HUES48 (cell line): ENCODE measurements around the gene TCEA3.

Experiments
- H3K27ac ChIP-seq: one replicate; pipeline ENCODE4 v1.7.0; 2013; ENCODE audit warnings: low read depth, low read length, inconsistent platforms
- H3K27me3 ChIP-seq: 2 replicates; pipeline ENCODE4 v1.6.1; 2013; ENCODE audit warnings: mild to moderate bottlenecking, low read length; ENCODE audit not compliant: control insufficient read depth, insufficient read depth
- H3K36me3 ChIP-seq: 2 replicates; pipeline ENCODE4 v1.6.1; 2013; ENCODE audit warnings: low read length; ENCODE audit not compliant: control insufficient read depth, insufficient read depth
- H3K4me1 ChIP-seq: 2 replicates; pipeline ENCODE4 v1.6.1; 2013; ENCODE audit warnings: mild to moderate bottlenecking, low read length; ENCODE audit not compliant: control insufficient read depth, insufficient read depth
- H3K4me3 ChIP-seq: 2 replicates; pipeline ENCODE4 v1.5.1; 2013; ENCODE audit warnings: mild to moderate bottlenecking, low read depth, low read length
- H3K9ac ChIP-seq: 2 replicates; pipeline ENCODE4 v1.6.1; 2013; ENCODE audit warnings: mild to moderate bottlenecking, low read depth, low read length, moderate library complexity
- H3K9me3 ChIP-seq: 2 replicates; pipeline ENCODE4 v1.6.1; 2013; ENCODE audit warnings: low read length; ENCODE audit not compliant: control insufficient read depth, insufficient read depth

The TCEA3 gene

DNA sequence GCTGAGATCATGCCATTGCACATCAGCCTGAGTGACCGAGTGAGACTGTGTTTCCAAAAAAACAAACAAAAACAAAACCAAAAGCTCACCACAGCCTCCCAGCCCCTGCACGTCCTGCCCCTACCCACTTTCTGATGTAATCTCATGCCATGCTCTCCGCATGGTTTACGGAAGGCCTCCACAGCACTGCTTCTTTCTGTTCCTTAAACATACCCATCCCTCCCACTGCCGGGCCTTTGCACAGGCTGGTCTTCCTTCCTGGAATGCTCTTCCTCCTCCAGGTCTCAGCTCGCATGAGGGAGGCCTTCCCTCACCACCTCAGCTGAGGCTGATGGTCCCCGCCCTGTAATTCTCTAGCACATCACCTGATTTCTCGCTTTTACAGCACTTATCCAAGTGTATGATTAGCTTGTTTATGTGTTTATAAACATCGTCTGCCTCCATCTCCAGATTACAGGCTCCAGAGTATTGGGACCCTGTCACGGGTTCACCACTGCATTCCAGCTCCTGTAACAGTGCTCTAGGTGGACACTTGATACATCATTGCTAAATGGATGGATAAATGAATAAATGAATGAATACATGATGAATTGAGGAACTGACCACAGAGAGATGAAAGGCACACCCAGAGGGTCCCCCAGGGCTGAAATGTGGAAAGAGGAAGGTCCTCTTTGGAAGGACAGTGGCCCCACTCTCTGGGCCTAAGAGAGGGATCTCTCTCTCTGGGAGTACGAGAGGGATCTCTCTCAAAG is 22.1 kb downstream of the TCEA3 start:
- Histone ChIP-seq H3K9me3 (no peaks in the 10 kb centered on the region), H3K36me3 (no peaks in the 10 kb centered on the region), H3K4me1 (peaks cover 7% of the 10 kb centered on the region; the same call in 1 of the 2 replicates), H3K4me3 (no peak overlapping the region), H3K27me3 (peaks cover 98% of the 10 kb centered on the region), H3K27ac (no peak overlapping the region), H3K9ac (no peak overlapping the region)

DNA sequence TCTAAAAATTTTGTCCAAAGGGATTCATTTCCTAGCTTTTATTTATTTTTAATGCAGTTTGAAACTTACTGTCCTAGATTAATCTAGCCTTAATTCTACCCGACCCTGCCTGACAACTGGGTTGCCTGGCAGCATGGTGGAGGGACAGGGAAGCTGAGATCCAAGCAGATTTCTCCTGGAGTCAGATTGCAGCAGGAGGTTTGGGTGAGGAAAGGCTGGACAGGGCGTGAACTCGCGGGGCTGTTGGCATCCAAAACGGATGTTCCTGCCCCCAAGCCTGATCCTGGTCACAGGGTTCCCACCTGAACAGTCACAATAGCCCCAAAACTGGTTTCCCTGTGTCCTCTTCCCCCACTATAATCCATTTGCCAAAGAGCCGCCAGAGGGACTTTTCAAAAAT is 23.2 kb downstream of the TCEA3 start:
- H3K27me3 ChIP-seq, result peaks cover 98% of the 10 kb centered on the region
- no peaks in the 10 kb centered on the region for H3K9me3 ChIP-seq
- peaks cover 7% of the 10 kb centered on the region; the same call in 1 of the 2 replicates for H3K4me1 ChIP-seq
- no peak overlapping the region for H3K27ac ChIP-seq
- H3K36me3 ChIP-seq, result no peaks in the 10 kb centered on the region
- H3K4me3 ChIP-seq, result no peak overlapping the region
- no peak overlapping the region for H3K9ac ChIP-seq

DNA sequence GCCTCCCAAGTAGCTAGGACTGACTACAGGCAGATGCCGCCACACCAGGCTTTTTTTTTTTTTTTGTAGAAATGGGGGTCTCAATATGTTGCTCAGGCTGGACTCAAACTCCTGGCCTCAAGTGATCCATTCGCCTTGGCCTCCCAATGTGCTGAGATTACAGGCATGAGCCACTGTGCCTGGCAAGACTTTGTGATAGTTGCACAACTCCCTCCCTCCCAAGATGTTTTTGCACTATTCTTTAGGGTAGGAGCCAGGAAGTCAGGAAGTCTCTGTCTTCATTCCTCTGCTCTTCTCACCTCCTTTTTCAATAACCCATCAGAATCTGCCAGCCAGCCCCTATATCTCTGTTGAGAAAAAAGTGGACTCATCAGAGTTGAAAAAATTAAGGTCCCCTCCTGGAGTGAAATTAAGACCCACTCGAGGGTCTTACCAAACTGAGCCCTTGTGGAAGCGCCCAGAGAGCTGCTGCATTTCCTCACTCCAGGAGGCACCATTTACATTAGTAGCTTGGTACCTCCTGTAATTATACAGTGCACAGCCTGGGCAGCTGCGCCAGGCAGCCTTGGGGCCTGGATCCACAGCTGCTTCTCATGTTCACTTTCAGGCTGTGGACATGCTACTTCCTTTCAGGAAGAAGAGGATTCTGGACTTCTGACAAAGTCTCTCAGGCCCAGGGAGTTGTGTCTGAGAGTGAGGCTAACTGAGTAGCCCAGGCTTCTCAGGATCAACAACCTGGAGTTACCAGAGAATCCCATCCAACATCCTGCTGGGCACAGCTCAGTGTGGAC is 24.0 kb downstream of the TCEA3 start:
- no peak overlapping the region for H3K27ac ChIP-seq

DNA sequence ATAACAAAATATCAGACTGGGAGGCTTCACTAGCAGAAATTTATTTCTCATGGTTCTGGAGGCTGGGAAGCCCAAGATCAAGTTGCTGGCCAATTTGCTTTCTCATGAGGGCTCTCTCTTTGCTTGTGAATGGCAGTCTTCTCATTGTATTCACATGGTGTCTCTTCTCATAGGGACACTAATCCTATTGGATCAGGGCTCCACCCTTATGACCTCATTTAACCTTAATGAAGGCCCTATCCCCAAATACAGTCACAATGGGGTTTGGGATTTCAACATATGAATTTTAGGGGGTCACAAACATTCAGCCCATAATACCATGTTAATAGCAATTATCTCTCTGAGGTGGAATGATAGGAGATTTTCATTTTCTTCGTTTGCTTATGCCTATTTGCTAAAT is 25.3 kb downstream of the TCEA3 start:
- Histone ChIP-seq H3K36me3 (no peaks in the 10 kb centered on the region), H3K9me3 (no peaks in the 10 kb centered on the region), H3K9ac (no peak overlapping the region), H3K27ac (no peak overlapping the region), H3K27me3 (peaks cover 96% of the 10 kb centered on the region), H3K4me3 (no peak overlapping the region), H3K4me1 (peaks cover 19% of the 10 kb centered on the region)

More for the DNA sequence above, 24.0 kb downstream of the TCEA3 start:
- H3K36me3 ChIP-seq, result no peaks in the 10 kb centered on the region
- peaks cover 96% of the 10 kb centered on the region for H3K27me3 ChIP-seq
- H3K4me3 ChIP-seq, result no peak overlapping the region
- H3K9ac ChIP-seq, result no peak overlapping the region
- H3K9me3 ChIP-seq, result no peaks in the 10 kb centered on the region
- peaks cover 7% of the 10 kb centered on the region; the same call in 1 of the 2 replicates for H3K4me1 ChIP-seq

DNA sequence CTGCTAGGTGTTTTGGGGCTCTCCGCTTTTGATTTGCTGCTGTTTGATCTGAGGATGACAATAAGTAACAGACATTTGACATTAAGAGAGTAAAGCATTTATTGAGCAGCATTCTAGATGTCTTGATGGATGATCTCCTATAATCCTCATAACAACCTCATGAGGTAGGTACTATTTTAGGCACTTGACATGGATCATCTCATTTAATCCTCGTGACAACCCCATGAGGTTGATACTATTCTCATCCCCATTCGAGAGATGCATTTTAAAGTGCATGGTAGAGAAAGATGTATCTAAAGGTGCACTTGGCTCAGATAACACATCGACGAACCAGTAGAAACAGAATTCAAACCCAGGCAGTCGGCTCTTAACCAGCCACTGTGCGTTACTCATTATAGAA is 26.6 kb downstream of the TCEA3 start:
- Histone ChIP-seq H3K4me1 (peaks cover 12% of the 10 kb centered on the region), H3K36me3 (no peaks in the 10 kb centered on the region), H3K27ac (no peak overlapping the region), H3K9me3 (no peaks in the 10 kb centered on the region), H3K9ac (no peak overlapping the region), H3K27me3 (peaks cover 96% of the 10 kb centered on the region), H3K4me3 (no peak overlapping the region)

DNA sequence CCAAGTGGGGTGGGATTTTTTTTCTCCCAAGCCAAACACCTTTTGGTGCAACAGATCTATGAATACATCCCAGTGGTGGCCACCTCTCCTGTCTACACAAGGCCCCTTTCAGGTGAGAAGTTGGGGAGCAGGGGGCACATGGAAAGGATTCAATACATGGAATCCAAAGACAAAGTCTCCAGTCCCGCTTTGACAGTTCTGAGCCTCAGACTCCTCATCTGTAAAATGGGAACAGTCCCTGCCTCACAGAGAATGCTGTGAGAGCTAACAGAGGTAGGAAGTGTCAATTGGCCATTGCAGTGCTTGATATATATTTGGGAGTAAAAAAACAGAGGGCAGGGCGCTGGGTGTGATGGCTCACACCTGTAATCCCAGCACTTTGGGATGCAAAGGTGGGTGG is 28.2 kb downstream of the TCEA3 start:
- no peaks in the 10 kb centered on the region for H3K36me3 ChIP-seq
- H3K4me1 ChIP-seq, result peaks cover 12% of the 10 kb centered on the region
- peaks cover 93% of the 10 kb centered on the region for H3K27me3 ChIP-seq
- no peak overlapping the region for H3K4me3 ChIP-seq
- no peak overlapping the region for H3K9ac ChIP-seq
- H3K9me3 ChIP-seq, result no peaks in the 10 kb centered on the region
- no peak overlapping the region for H3K27ac ChIP-seq

DNA sequence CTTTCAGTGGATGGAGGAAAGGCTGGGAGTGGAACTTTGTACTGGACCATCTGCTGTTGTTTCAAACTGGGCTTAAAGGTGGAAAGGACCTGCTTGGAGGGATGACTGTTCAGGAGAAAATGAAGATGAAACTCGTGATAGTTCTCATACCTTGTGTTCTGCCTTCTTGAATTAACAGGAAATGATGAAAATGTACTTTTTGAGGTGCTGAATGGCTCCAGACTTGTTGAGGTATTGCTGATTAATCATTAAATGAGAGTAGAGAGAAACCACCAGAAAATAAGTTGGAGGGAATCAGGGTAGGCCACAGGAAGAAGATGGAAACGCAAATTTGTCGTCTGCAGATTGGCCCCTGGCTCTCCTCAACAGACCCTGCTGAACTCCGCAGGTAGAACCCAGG is 28.7 kb downstream of the TCEA3 start:
- no peak overlapping the region for H3K4me3 ChIP-seq
- peaks cover 12% of the 10 kb centered on the region for H3K4me1 ChIP-seq
- no peak overlapping the region for H3K27ac ChIP-seq
- H3K27me3 ChIP-seq, result peaks cover 91% of the 10 kb centered on the region
- H3K9me3 ChIP-seq, result no peaks in the 10 kb centered on the region
- H3K36me3 ChIP-seq, result no peaks in the 10 kb centered on the region
- no peak overlapping the region for H3K9ac ChIP-seq

DNA sequence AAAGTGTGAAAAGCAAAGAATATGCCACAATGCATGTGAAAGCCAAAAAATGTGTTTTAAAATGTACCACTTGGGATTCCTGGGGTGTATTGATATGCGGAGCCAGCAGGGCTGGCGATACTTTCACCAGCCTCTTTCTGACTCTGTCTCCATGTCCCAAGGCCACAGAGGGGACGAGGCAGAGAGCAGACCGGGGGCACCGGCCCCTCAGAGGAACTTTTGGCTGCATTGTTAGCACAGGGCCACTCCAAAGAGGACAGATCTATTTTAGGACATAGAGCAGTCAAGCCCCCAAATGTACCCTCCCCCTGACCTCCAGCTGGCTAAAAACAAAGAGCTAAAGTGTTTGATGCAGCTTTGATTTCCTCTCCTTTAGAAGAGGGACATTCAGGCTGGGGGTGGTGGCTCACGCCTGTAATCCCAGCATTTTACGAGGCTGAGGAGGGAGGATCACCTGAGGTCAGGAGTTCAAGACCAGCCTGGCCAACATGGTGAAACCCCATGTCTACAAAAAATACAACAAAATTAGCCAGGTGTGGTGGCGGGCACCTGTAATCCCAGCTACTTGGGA is 29.3 kb downstream of the TCEA3 start:
- Histone ChIP-seq H3K4me3 (0 out of 2 replicates have a peak overlapping the region, but pooled peaks have one; percentile 5), H3K9me3 (no peaks in the 10 kb centered on the region), H3K27me3 (peaks cover 91% of the 10 kb centered on the region), H3K36me3 (no peaks in the 10 kb centered on the region), H3K9ac (no peak overlapping the region), H3K27ac (peak overlapping the region; percentile 80), H3K4me1 (peaks cover 12% of the 10 kb centered on the region)

DNA sequence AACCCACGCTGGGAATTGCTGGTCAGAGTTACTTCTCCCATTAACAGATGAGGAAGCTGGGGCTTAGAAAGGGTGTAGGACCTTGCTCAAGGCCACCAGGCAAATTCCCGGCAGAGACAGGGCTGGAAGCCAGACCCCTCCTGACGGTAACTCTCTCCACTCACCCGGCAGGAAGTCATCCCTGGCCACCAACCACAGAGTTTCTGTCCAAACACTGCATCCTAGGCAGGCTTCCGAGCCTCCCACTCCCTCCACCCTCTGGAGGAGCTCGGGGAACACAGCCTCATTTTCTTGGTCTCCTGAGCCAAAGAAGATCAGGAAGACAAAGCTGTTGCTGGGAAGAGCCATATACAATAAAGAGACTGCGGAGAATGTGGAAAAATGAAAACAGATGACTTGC is 29.9 kb downstream of the TCEA3 start:
- peak overlapping the region; percentile 80 for H3K27ac ChIP-seq
- H3K4me1 ChIP-seq, result peaks cover 12% of the 10 kb centered on the region
- 0 out of 2 replicates have a peak overlapping the region, but pooled peaks have one; percentile 5 for H3K4me3 ChIP-seq
- no peak overlapping the region for H3K9ac ChIP-seq
- H3K27me3 ChIP-seq, result peaks cover 91% of the 10 kb centered on the region
- H3K9me3 ChIP-seq, result no peaks in the 10 kb centered on the region
- H3K36me3 ChIP-seq, result no peaks in the 10 kb centered on the region

DNA sequence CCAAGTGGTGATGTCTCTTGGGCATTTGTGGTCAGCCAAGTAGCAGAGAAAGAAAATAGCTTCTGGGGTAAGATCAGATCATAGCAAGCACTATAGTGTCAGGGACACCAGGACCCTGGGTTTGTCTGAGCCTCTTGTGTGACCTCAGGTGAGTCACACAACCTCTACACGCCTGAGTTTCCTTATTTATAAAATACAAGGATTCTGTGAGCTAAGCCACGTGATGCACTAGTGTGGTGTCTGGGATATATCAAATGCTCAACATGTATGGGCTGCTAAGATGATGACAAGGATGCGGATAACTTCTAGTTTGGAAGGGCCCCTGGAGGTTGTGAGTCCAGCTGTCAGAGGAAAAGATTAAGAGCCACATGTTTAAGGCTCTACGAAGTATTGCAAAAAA is 30.4 kb downstream of the TCEA3 start:
- Histone ChIP-seq H3K36me3 (no peaks in the 10 kb centered on the region), H3K4me3 (no peak overlapping the region), H3K4me1 (peaks cover 12% of the 10 kb centered on the region), H3K27ac (no peak overlapping the region), H3K9me3 (no peaks in the 10 kb centered on the region), H3K9ac (no peak overlapping the region), H3K27me3 (peaks cover 91% of the 10 kb centered on the region)

DNA sequence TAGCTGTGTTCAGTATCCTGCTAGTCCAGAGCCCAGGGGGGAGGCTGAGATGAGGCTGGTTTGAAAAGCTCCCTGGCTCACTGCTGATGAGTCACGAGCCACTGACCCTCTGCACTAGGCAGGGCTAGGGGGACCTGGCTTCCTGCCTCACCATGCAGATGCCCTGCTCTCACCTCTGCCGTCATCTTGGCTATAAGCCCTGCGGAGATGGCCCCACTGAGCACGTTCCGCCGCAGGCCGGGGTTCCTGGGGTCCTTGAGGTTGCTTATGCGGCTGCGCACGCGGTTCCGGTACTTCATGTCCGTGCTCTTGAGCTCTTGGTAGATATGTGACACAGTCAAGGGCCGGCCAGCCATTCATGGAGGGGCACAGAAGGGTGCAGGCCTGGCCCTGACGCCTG is 30.8 kb downstream of the TCEA3 start:
- Histone ChIP-seq H3K9ac (no peak overlapping the region), H3K27ac (no peak overlapping the region), H3K27me3 (peaks cover 93% of the 10 kb centered on the region), H3K9me3 (no peaks in the 10 kb centered on the region), H3K36me3 (no peaks in the 10 kb centered on the region), H3K4me3 (no peak overlapping the region), H3K4me1 (peaks cover 12% of the 10 kb centered on the region)
